ENCODE measurements around the gene TNK1.

DNA sequence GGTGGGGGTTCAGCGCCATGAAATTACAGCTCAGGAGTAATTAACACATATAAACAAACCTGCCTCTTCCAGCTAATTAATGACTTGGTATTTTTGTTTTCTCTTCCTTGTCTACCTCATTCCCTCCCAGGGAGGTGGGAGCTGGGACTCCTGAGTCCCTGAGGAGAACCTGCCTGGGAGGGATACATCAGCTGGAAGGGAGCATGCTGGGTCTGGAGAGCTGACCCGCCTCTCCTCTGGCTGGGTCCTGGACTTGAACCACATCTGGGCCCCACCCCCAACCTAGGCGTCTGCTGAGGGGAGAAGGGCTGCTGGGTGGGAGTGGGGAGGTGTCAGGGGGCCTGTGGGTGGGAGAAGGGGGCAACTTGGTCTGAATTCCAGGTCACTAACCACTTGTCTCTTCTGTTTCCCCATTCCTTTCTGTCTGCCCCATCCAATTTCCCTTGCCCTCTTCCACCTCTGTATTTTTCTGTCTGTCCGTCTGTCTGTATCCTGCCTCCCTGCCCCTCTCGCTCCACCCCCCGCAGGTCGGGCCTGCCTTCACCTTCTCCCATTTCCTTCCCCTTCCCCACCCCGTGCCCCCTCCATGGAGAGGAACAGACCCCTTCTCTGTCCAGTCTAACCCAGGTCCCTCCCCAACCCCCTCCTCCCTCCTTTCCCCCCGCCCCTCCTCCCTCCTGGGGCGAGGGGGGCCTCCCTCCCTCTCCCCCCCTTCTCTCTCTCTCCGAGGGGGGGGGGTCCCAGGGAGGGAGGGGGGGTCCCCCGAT is 26.8 kb downstream of the TNK1 start, which contains the start of gene NLGN2:
- no peak for TF ChIP-seq POLR2AphosphoS5 (IDR thresholded peaks at IDR 0.05)
- TF ChIP-seq, protein P1, sequence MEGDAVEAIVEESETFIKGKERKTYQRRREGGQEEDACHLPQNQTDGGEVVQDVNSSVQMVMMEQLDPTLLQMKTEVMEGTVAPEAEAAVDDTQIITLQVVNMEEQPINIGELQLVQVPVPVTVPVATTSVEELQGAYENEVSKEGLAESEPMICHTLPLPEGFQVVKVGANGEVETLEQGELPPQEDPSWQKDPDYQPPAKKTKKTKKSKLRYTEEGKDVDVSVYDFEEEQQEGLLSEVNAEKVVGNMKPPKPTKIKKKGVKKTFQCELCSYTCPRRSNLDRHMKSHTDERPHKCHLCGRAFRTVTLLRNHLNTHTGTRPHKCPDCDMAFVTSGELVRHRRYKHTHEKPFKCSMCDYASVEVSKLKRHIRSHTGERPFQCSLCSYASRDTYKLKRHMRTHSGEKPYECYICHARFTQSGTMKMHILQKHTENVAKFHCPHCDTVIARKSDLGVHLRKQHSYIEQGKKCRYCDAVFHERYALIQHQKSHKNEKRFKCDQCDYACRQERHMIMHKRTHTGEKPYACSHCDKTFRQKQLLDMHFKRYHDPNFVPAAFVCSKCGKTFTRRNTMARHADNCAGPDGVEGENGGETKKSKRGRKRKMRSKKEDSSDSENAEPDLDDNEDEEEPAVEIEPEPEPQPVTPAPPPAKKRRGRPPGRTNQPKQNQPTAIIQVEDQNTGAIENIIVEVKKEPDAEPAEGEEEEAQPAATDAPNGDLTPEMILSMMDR (IDR thresholded peaks at IDR 0.05) = no peak

All from upper lobe of left lung (tissue), 4 donors.